ENCODE measurements around the gene NUDT14.

Gene NUDT14

GRCh38 chr14:105123981-105124765 lies 56.9 kb downstream of the NUDT14 start:
- H3K4me1 ChIP-seq (ENCODE audit: control insufficient read depth, insufficient read depth, low read length) = no peaks in the 10 kb centered on the region
- H3K27ac ChIP-seq (ENCODE audit: low read depth, low read length) = no peak overlapping the region
- peaks cover 14% of the 10 kb centered on the region for H3K9me3 ChIP-seq (ENCODE audit: control insufficient read depth, insufficient read depth, low read length)
- no peak overlapping the region for H3K4me3 ChIP-seq (ENCODE audit: low read depth, low read length)
- no peaks in the 10 kb centered on the region for H3K36me3 ChIP-seq (ENCODE audit: control insufficient read depth, insufficient read depth, low read length)
- H3K9ac ChIP-seq (ENCODE audit: low read depth, low read length) = no peak overlapping the region
- no peaks in the 10 kb centered on the region for H3K27me3 ChIP-seq (ENCODE audit: control insufficient read depth, insufficient read depth, low read length)

GRCh38 chr14:105123064-105123665 lies 57.9 kb downstream of the NUDT14 start:
- H3K36me3 ChIP-seq (ENCODE audit: control insufficient read depth, insufficient read depth, low read length) = no peaks in the 10 kb centered on the region

More at GRCh38 chr14:105123064-105123665, 57.9 kb downstream of the NUDT14 start:
- Histone ChIP-seq H3K27me3 (ENCODE audit: control insufficient read depth, insufficient read depth, low read length) (no peaks in the 10 kb centered on the region), H3K9me3 (ENCODE audit: control insufficient read depth, insufficient read depth, low read length) (peaks cover 17% of the 10 kb centered on the region), H3K4me1 (ENCODE audit: control insufficient read depth, insufficient read depth, low read length) (no peaks in the 10 kb centered on the region), H3K4me3 (ENCODE audit: low read depth, low read length) (no peak overlapping the region), H3K27ac (ENCODE audit: low read depth, low read length) (no peak overlapping the region), H3K9ac (ENCODE audit: low read depth, low read length) (no peak overlapping the region)

Data from HUES48 (cell line).